Breast epithelium (tissue), 4 donors: Measurements from ENCODE around the gene MBD3L4. TPM values are rescaled to one million over a fixed set of nuclear protein-coding genes. Genes with fewer than 3 reads are reported as not detected.
"Not testable (repeated sequence)": the region's sequence is repeated elsewhere in the genome, so short reads cannot be mapped to it uniquely, and the experiment has no call there.

Experiments
- DNase-seq, 2 donors: peaks; one replicate each; pipeline ENCODE4 v3.0.0-alpha.2; 2019; ENCODE audit warnings: low spot score in 2 of 2
- H3K27ac ChIP-seq, 2 donors: fragments of 200-600 bp; sonication (generic) in 1 of 2; one replicate each; pipeline ENCODE4 v1.5.1; 2016 to 2019; ENCODE audit warnings: mild to moderate bottlenecking in 1 of 2
- H3K27me3 ChIP-seq, 2 donors: fragments of 200-600 bp; sonication (generic) in 1 of 2; one replicate each; pipeline versions ENCODE4 v1.5.1 to v1.6.0; 2017 to 2019; ENCODE audit warnings: control low read depth in 1 of 2, mild to moderate bottlenecking in 1 of 2
- H3K36me3 ChIP-seq: fragments of 200-600 bp; one replicate; pipeline ENCODE4 v1.5.1; 2019
- H3K4me1 ChIP-seq, 2 donors: fragments of 200-600 bp; sonication (generic); one replicate each; pipeline ENCODE4 v1.5.1; 2016 to 2019; ENCODE audit warnings: control low read depth in 1 of 2
- H3K4me3 ChIP-seq, 3 donors: fragments of 200-600 bp; sonication (generic); 1 replicate in 2 of 3; 2 replicates in 1 of 3; pipeline ENCODE4 v1.5.1; 2016 to 2019; ENCODE audit warnings: mild to moderate bottlenecking in 3 of 3, moderate library complexity in 2 of 3
- H3K9me3 ChIP-seq, 2 donors: fragments of 200-600 bp; sonication (generic) in 1 of 2; one replicate each; pipeline ENCODE4 v1.5.1; 2016 to 2019; ENCODE audit warnings: control low read depth in 1 of 2
- CTCF ChIP-seq, 3 donors: fragments of 450-650 bp; IDR thresholded peaks; one replicate each; pipeline ENCODE4 v1.5.1; 2016 to 2017; ENCODE audit warnings: antibody characterized with exemption in 3 of 3, mild to moderate bottlenecking in 3 of 3, moderate library complexity in 3 of 3
- POLR2A ChIP-seq: fragments of 450-650 bp; IDR thresholded peaks from one replicate; pipeline ENCODE4 v1.6.1; 2016; ENCODE audit warnings: antibody characterized with exemption, mild to moderate bottlenecking, moderate library complexity
- POLR2AphosphoS5 ChIP-seq, 3 donors: sonication (generic); formaldehyde crosslinking; IDR thresholded peaks; one replicate each; pipeline ENCODE4 v1.6.1; 2017; ENCODE audit warnings: antibody characterized with exemption in 3 of 3
- intact Hi-C: fragments of 100-400 bp; cut with DNase I; formaldehyde crosslinking; loops from one replicate; pipeline ENCODE4 v1.15.1; 2023; ENCODE audit warnings: low total_unique reads
- total RNA-seq, 3 donors: library from RNA; depleted of rRNA; stranded (reverse); fragments of >200 nt; gene quantifications; one replicate each; pipeline ENCODE4 v1.1.0, GENCODE V29; 2016

Gene MBD3L4
- total RNA-seq, 3 donors from 2014 or later, result not detected

GRCh38 chr19:7067716-7068115, 27.7 kb upstream of the MBD3L4 start:
- Histone ChIP-seq H3K27me3 (no peaks in the 10 kb centered on the region), H3K36me3 (peaks cover 9% of the 10 kb centered on the region), H3K27ac (no peak overlapping the region), H3K9me3 (no peaks in the 10 kb centered on the region), H3K4me1 (peaks cover 0 to 5% of the 10 kb centered on the region in 2 donors), H3K4me3 (no peak overlapping the region)
- intact Hi-C loops, result no loop called here
- no peak for DNase-seq
- TF ChIP-seq CTCF (IDR thresholded peaks at IDR 0.05) (no peak), POLR2A (no peak), POLR2AphosphoS5 (IDR thresholded peaks at IDR 0.05) (no peak)

GRCh38 chr19:7067122-7067521, 27.1 kb upstream of the MBD3L4 start:
- intact Hi-C loops, H3K4me1 ChIP-seq, DNase-seq, H3K4me3 ChIP-seq, H3K27me3 ChIP-seq, H3K9me3 ChIP-seq, H3K27ac ChIP-seq, H3K36me3 ChIP-seq: not testable (repeated sequence)

- Histone ChIP-seq H3K27ac (no peak overlapping the region), H3K4me3 (no peak overlapping the region), H3K27me3 (no peaks in the 10 kb centered on the region), H3K4me1 (no peaks in the 10 kb centered on the region), H3K36me3 (no peaks in the 10 kb centered on the region), H3K9me3 (no peaks in the 10 kb centered on the region)
- intact Hi-C loops, result no loop called here
- TF ChIP-seq POLR2AphosphoS5 (IDR thresholded peaks at IDR 0.05) (no peak), POLR2A (no peak), CTCF (IDR thresholded peaks at IDR 0.05) (no peak)
- no peak for DNase-seq
These were observed 23.9 kb upstream of the MBD3L4 start for GRCh38 chr19:7063764-7064418.

- Histone ChIP-seq H3K4me1 (no peaks in the 10 kb centered on the region), H3K27ac (no peak overlapping the region), H3K36me3 (no peaks in the 10 kb centered on the region), H3K9me3 (no peaks in the 10 kb centered on the region), H3K27me3 (no peaks in the 10 kb centered on the region), H3K4me3 (no peak overlapping the region)
- no peak for TF ChIP-seq POLR2A
- no peak for TF ChIP-seq POLR2AphosphoS5 (IDR thresholded peaks at IDR 0.05)
- no peak for TF ChIP-seq CTCF (IDR thresholded peaks at IDR 0.05)
- DNase-seq, result no peak
- intact Hi-C loops, result no loop called here
These were observed 23.4 kb upstream of the MBD3L4 start for GRCh38 chr19:7063339-7063738.

- intact Hi-C loops, H3K9me3 ChIP-seq: not testable (repeated sequence)
These were observed 20.0 kb upstream of the MBD3L4 start for GRCh38 chr19:7059977-7060376.

GRCh38 chr19:7058576-7058975, 18.6 kb upstream of the MBD3L4 start, which contains the start of gene MBD3L3:
TSS of gene MBD3L3 (minus strand) at chr19:7058676. CDS start at chr19:7058605, 71 bp downstream.
- H3K9me3 ChIP-seq, DNase-seq, H3K4me3 ChIP-seq, H3K4me1 ChIP-seq, H3K27ac ChIP-seq, H3K36me3 ChIP-seq, H3K27me3 ChIP-seq, intact Hi-C loops: not testable (repeated sequence)

More at GRCh38 chr19:7059977-7060376, 20.0 kb upstream of the MBD3L4 start:
- H3K4me1 ChIP-seq, H3K4me3 ChIP-seq, DNase-seq, H3K27me3 ChIP-seq, H3K27ac ChIP-seq, H3K36me3 ChIP-seq: not testable (repeated sequence)

GRCh38 chr19:7056371-7056770, 16.4 kb upstream of the MBD3L4 start:
- intact Hi-C loops, H3K9me3 ChIP-seq, H3K36me3 ChIP-seq, H3K4me3 ChIP-seq, H3K27me3 ChIP-seq, DNase-seq, H3K4me1 ChIP-seq, H3K27ac ChIP-seq: not testable (repeated sequence)

- H3K27me3 ChIP-seq, H3K36me3 ChIP-seq, H3K4me3 ChIP-seq, H3K9me3 ChIP-seq, H3K27ac ChIP-seq, H3K4me1 ChIP-seq, DNase-seq, intact Hi-C loops: not testable (repeated sequence)
These were observed 15.7 kb upstream of the MBD3L4 start for GRCh38 chr19:7055679-7056078.

GRCh38 chr19:7054635-7055368, 14.8 kb upstream of the MBD3L4 start:
- H3K27ac ChIP-seq, H3K4me3 ChIP-seq, H3K9me3 ChIP-seq, H3K4me1 ChIP-seq, DNase-seq, intact Hi-C loops, H3K27me3 ChIP-seq, H3K36me3 ChIP-seq: not testable (repeated sequence)

- H3K4me3 ChIP-seq, H3K27ac ChIP-seq, H3K36me3 ChIP-seq, H3K9me3 ChIP-seq, H3K27me3 ChIP-seq, DNase-seq, intact Hi-C loops, H3K4me1 ChIP-seq: not testable (repeated sequence)
These were observed 12.9 kb upstream of the MBD3L4 start for GRCh38 chr19:7052896-7053295.
